OCI-LY3 (cell line): ENCODE results near the gene RAB5IF.
"Not testable (repeated sequence)": the region's sequence is repeated elsewhere in the genome, so short reads cannot be mapped to it uniquely, and the experiment has no call there.

Experiments
- H2AFZ ChIP-seq: fragments of 200-600, 300-600 bp; shearing (Covaris generic); 2 replicates; pipeline ENCODE4 v1.6.0; 2014; ENCODE audit warnings: antibody characterized with exemption, low read depth, low read length
- H3K27ac ChIP-seq: fragments of 200-600, 300-600 bp; sonication (generic); 2 replicates; pipeline ENCODE4 v1.5.1; 2014; ENCODE audit warnings: mild to moderate bottlenecking, low read length, moderate library complexity, mixed read lengths
- H3K27me3 ChIP-seq: fragments of 200-600, 300-600 bp; sonication (generic); 2 replicates; pipeline ENCODE4 v1.6.1; 2014; ENCODE audit warnings: low read depth, low read length, mixed read lengths
- H3K36me3 ChIP-seq: fragments of 200-600, 300-600 bp; sonication (generic); replicated peaks from 2 replicates; pipeline ENCODE3; 2014; ENCODE audit warnings: low read depth, low read length, mixed read lengths
- H3K4me1 ChIP-seq: fragments of 300-600, 200-600 bp; sonication (generic); 2 replicates; pipeline ENCODE4 v1.6.1; 2014; ENCODE audit warnings: low read length, mixed read lengths
- H3K4me2 ChIP-seq: fragments of 200-600, 300-600 bp; sonication (generic); 2 replicates; pipeline ENCODE4 v1.6.1; 2014; ENCODE audit warnings: low read length, mixed read lengths
- H3K4me3 ChIP-seq: fragments of 300-600, 200-600 bp; sonication (generic); 2 replicates; pipeline ENCODE4 v1.5.1; 2014; ENCODE audit warnings: antibody characterized with exemption, mild to moderate bottlenecking, low read length, moderate library complexity
- H3K79me2 ChIP-seq: fragments of 300-600, 200-600 bp; shearing (Covaris generic); 2 replicates; pipeline ENCODE4 v1.6.1; 2014; ENCODE audit warnings: mild to moderate bottlenecking, low read length, mixed read lengths
- H3K9ac ChIP-seq: fragments of 300-600, 200-600 bp; shearing (Covaris generic); 2 replicates; pipeline ENCODE4 v1.6.0; 2014; ENCODE audit warnings: mild to moderate bottlenecking, low read length, moderate library complexity
- H3K9me3 ChIP-seq: fragments of 200-600, 300-600 bp; shearing (Covaris generic); 2 replicates; pipeline ENCODE4 v1.6.1; 2014; ENCODE audit warnings: low read length, mixed read lengths; ENCODE audit not compliant: insufficient read depth
- H4K20me1 ChIP-seq: fragments of 200-600, 300-600 bp; sonication (generic); 2 replicates; pipeline ENCODE4 v1.6.1; 2016; ENCODE audit warnings: low read length, mixed read lengths; ENCODE audit not compliant: insufficient read depth
- EZH2phosphoT487 ChIP-seq: fragments of 200-600 bp; shearing (Covaris generic); IDR thresholded peaks from 2 replicates; pipeline ENCODE4 v1.6.1; 2018; ENCODE audit warnings: antibody characterized with exemption, mixed run types, low read depth
- TF ChIP-seq, protein P1 (sequence below): fragments of 200-600, 300-600 bp; sonication (generic); IDR thresholded peaks from 2 replicates; pipeline ENCODE4 v1.5.1; 2014; ENCODE audit warnings: antibody characterized with exemption, low read length, low read depth

The RAB5IF gene, protein sequence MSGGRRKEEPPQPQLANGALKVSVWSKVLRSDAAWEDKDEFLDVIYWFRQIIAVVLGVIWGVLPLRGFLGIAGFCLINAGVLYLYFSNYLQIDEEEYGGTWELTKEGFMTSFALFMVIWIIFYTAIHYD

DNA sequence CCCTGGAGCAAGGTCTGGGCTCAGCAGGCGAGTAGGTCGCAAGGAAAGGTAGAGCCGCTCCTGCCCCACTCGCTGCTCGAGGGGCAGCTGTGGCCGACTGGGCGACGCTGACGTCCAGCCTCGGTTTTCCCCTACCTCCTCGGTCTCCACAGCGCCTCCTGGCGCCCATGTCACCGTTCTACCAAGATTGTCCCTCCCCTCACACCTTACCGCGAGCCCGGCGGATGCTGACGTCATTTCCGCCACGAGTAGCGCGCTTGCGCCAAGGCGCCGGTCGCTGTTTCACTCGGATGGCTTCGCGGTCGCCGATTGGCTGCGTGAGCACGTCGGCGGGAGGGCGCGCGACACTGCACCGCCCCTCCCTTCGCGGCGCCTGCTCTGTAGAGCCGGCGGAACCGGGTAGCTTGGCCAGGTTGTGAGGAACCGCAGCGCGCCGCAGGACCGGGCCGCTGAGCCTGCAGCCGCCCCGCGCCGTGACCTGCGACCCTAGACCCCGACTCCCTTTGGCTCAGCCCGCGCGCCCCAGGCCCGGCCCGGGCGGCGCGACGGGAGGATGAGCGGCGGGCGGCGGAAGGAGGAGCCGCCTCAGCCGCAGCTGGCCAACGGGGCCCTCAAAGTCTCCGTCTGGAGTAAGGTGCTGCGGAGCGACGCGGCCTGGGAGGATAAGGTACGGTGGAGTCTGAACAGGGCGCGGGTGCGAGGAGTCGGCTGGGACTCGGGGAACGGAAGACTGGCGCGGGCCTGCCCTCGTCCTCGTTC, at the start of gene RAB5IF:
Gene RAB5IF, plus strand, starts transcription at position 381 of the 759 bp plus-strand sequence. Its CDS starts 173 bp downstream, at position 554.
- H3K27me3 ChIP-seq = no peaks in the 10 kb centered on the region
- no peak for TF ChIP-seq EZH2phosphoT487
- TF ChIP-seq, protein P1, sequence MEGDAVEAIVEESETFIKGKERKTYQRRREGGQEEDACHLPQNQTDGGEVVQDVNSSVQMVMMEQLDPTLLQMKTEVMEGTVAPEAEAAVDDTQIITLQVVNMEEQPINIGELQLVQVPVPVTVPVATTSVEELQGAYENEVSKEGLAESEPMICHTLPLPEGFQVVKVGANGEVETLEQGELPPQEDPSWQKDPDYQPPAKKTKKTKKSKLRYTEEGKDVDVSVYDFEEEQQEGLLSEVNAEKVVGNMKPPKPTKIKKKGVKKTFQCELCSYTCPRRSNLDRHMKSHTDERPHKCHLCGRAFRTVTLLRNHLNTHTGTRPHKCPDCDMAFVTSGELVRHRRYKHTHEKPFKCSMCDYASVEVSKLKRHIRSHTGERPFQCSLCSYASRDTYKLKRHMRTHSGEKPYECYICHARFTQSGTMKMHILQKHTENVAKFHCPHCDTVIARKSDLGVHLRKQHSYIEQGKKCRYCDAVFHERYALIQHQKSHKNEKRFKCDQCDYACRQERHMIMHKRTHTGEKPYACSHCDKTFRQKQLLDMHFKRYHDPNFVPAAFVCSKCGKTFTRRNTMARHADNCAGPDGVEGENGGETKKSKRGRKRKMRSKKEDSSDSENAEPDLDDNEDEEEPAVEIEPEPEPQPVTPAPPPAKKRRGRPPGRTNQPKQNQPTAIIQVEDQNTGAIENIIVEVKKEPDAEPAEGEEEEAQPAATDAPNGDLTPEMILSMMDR = peak; percentile 94
- H3K79me2 ChIP-seq = peaks cover 39% of the 10 kb centered on the region
- H3K27ac ChIP-seq = peak within 1 kb of the TSS; percentile 89
- peak within 1 kb of the TSS; percentile 84 for H3K9ac ChIP-seq
- peak within 1 kb of the TSS; percentile 86 for H3K4me3 ChIP-seq
- H3K36me3 ChIP-seq = peaks cover 18% of the 10 kb centered on the region
- peaks cover 33% of the 10 kb centered on the region for H3K4me1 ChIP-seq
- peaks cover 12% of the 10 kb centered on the region for H4K20me1 ChIP-seq
- H3K9me3 ChIP-seq = no peaks in the 10 kb centered on the region
- H3K4me2 ChIP-seq = peak within 1 kb of the TSS; percentile 93
- peak within 1 kb of the TSS; percentile 5; the same call in 1 of the 2 replicates for H2AFZ ChIP-seq

DNA sequence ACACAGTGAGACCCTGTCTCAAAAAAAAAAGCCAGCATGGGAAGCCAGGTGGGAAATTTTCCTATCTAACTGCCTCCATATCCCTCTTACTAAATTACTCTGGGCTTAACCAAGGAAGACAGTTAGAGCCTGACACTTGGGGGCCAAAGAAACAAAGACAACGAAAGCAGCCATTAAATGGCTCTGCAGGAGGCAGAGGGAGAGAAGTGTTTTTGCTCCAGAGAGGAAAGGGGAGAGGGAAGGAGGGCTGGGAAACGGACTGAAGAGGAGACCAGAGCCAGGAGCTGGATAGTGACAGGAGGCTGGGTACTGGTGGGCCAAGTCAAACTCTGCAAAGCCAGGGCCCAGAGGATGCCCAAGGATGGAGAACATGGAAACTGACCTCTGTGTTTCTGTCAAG, 42.9 kb upstream of the RAB5IF start:
- Histone ChIP-seq H3K27ac (no peak overlapping the region), H4K20me1 (no peaks in the 10 kb centered on the region), H3K36me3 (peaks cover 17% of the 10 kb centered on the region), H3K4me1 (no peaks in the 10 kb centered on the region), H3K4me2 (no peak overlapping the region), H3K9me3 (peaks cover 9% of the 10 kb centered on the region; the same call in 1 of the 2 replicates), H3K9ac (no peak overlapping the region), H2AFZ (no peak overlapping the region), H3K4me3 (no peak overlapping the region), H3K79me2 (no peaks in the 10 kb centered on the region), H3K27me3 (no peaks in the 10 kb centered on the region)
- TF ChIP-seq, protein P1 = no peak
- no peak for TF ChIP-seq EZH2phosphoT487

DNA sequence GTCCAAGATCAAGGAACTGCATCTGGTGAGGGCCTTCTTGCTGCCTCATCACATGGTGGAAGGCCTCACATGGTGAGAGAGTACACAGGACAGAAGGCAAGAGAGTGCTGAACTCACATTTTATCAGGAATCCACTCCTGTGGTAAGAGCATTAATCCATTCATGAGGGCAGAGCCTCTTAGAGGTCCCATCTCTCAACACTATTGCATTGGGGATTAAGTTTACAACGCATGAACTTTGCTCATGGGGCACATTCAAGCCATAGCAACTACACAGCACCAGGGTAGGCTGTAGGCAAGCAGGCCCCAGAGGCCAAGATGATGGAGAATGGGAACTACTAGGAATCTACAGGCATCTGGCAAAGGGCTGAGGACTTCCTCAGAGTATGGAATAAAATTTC, 42.2 kb upstream of the RAB5IF start:
- Histone ChIP-seq H3K36me3 (peaks cover 17% of the 10 kb centered on the region), H3K4me1 (no peaks in the 10 kb centered on the region), H3K79me2 (no peaks in the 10 kb centered on the region), H3K9me3 (peaks cover 9% of the 10 kb centered on the region; the same call in 1 of the 2 replicates), H2AFZ (no peak overlapping the region), H4K20me1 (no peaks in the 10 kb centered on the region), H3K27me3 (no peaks in the 10 kb centered on the region), H3K27ac (no peak overlapping the region), H3K9ac (no peak overlapping the region), H3K4me2 (no peak overlapping the region), H3K4me3 (no peak overlapping the region)
- no peak for TF ChIP-seq EZH2phosphoT487
- TF ChIP-seq, protein P1 = no peak

DNA sequence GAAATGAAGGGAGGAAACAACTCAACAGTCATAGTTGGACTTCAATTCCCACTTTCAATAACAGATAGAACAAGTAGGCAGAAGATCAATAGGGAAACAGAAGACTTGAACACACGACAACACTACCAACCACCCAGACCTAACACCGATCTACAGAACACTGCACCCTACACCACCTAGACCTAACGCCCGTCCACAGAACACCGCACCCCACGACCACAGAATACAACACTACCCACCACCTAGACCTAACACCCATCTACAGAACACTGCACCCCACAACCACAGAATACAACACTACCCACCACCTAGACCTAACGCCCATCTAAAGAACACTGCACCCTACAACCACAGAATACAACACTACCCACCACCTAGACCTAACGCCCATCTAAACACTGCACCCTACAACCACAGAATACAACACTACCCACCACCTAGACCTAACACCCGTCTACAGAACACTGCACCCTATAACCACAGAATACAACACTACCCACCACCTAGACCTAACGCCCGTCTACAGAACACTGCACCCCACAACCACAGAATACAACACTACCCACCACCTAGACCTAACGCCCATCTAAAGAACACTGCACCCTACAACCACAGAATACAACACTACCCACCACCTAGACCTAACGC, 41.4 kb upstream of the RAB5IF start:
- H3K36me3 ChIP-seq = peaks cover 17% of the 10 kb centered on the region
- not testable (repeated sequence) for H3K9me3 ChIP-seq, H3K4me3 ChIP-seq, H4K20me1 ChIP-seq, H3K79me2 ChIP-seq, H3K4me2 ChIP-seq, H2AFZ ChIP-seq, H3K4me1 ChIP-seq, H3K9ac ChIP-seq, H3K27me3 ChIP-seq, H3K27ac ChIP-seq

DNA sequence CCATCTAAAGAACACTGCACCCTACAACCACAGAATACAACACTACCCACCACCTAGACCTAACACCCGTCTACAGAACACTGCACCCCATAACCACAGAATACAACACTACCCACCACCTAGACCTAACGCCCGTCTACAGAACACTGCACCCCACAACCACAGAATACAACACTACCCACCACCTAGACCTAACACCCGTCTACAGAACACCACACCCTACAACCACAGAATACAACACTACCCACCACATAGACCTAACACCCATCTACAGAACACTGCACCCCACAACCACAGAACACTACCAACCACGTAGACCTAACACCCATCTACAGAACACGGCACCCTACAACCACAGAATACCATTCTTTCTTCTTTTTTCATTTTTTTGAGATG, 40.9 kb upstream of the RAB5IF start:
- not testable (repeated sequence) for H3K27me3 ChIP-seq, H3K4me1 ChIP-seq, H4K20me1 ChIP-seq, H3K9ac ChIP-seq, H3K4me3 ChIP-seq, H3K27ac ChIP-seq, H3K4me2 ChIP-seq, H3K9me3 ChIP-seq, H3K79me2 ChIP-seq, H2AFZ ChIP-seq
- H3K36me3 ChIP-seq = peaks cover 17% of the 10 kb centered on the region
